Airway epithelial cell (primary cell): Measurements from ENCODE around the gene ITLN2. TPM values are rescaled to one million over a fixed set of nuclear protein-coding genes. Genes with fewer than 3 reads are reported as not detected.

ENCODE experiments used
- total RNA-seq: library from RNA; depleted of rRNA; stranded (reverse); fragments of >200 nt; gene quantifications from 2 replicates; pipeline ENCODE4 v1.2.3, GENCODE V29; 2015

ITLN2 gene
- total RNA-seq = not detected in 2 replicates

GRCh38 chr1:160954158-160955104 lies at the start of gene ITLN2:
Gene ITLN2, minus strand, starts transcription at chr1:160954809. Its CDS starts 68 bp downstream, at chr1:160954741.

Other genes starting within 250 kb of the ITLN2 start
- gene CD48, start 243.0 kb downstream of the ITLN2 start, total RNA-seq = not detected in 2 replicates
- 0.14 and 0.99 TPM in 2 replicates for gene SLAMF7, start 215.6 kb downstream of the ITLN2 start, total RNA-seq
- gene LY9, start 158.6 kb downstream of the ITLN2 start, total RNA-seq = not detected in 2 replicates
- 0.07 TPM in 1 of 2 replicates, not detected in the other for gene CD244, start 91.9 kb downstream of the ITLN2 start, total RNA-seq
- gene ITLN1, start 69.6 kb downstream of the ITLN2 start, total RNA-seq = not detected in 2 replicates
- 117 and 131 TPM in 2 replicates for gene F11R, start 66.3 kb upstream of the ITLN2 start, total RNA-seq
- gene TSTD1, start 84.2 kb upstream of the ITLN2 start, total RNA-seq = 110 and 112 TPM in 2 replicates
- 39.4 and 40.9 TPM in 2 replicates for gene USF1, start 91.2 kb upstream of the ITLN2 start, total RNA-seq
- gene ARHGAP30, start 115.1 kb upstream of the ITLN2 start, total RNA-seq = 0.19 and 0.28 TPM in 2 replicates
- 43.1 and 50.0 TPM in 2 replicates for gene NECTIN4, start 134.7 kb upstream of the ITLN2 start, total RNA-seq
- gene KLHDC9, start 143.6 kb upstream of the ITLN2 start, total RNA-seq = 3.3 and 6.5 TPM in 2 replicates
- 76.4 and 100 TPM in 2 replicates for gene PFDN2, start 163.2 kb upstream of the ITLN2 start, total RNA-seq
- gene NIT1, start 163.3 kb upstream of the ITLN2 start, total RNA-seq = 32.2 and 35.6 TPM in 2 replicates
- 14.2 and 23.0 TPM in 2 replicates for gene DEDD, start 177.9 kb upstream of the ITLN2 start, total RNA-seq
- gene UFC1, start 199.2 kb upstream of the ITLN2 start, total RNA-seq = 43.8 and 68.1 TPM in 2 replicates
- gene USP21, start 204.7 kb upstream of the ITLN2 start, total RNA-seq = 10.2 and 11.5 TPM in 2 replicates
- gene PPOX, start 211.6 kb upstream of the ITLN2 start, total RNA-seq = 12.6 and 14.7 TPM in 2 replicates
- gene B4GALT3, start 222.7 kb upstream of the ITLN2 start, total RNA-seq = 31.2 and 35.7 TPM in 2 replicates
- 0.05 and 0.07 TPM in 2 replicates for gene ADAMTS4, start 244.2 kb upstream of the ITLN2 start, total RNA-seq
- 87.7 and 96.5 TPM in 2 replicates for gene NDUFS2, start 247.6 kb upstream of the ITLN2 start, total RNA-seq